ENCODE measurements around the gene TMEM120A.

TMEM120A gene

GRCh38 chr7:75981203-75981452, 13.3 kb downstream of the TMEM120A start:
- no peak overlapping the region for H2AFZ ChIP-seq (ENCODE audit: insufficient read depth, low read length, poor library complexity)

GRCh38 chr7:75980430-75981202, 13.8 kb downstream of the TMEM120A start:
- H4K12ac ChIP-seq (ENCODE audit: low read depth, low read length), result no peak overlapping the region
- WGBS (ENCODE audit: extremely low coverage, insufficient coverage, insufficient read length), result no CpG with 5 or more reads among the region's 29 CpGs
- H3K27me3 ChIP-seq (ENCODE audit: insufficient read depth, low read length), result no peaks in the 10 kb centered on the region
- H3K36me3 ChIP-seq (ENCODE audit: control insufficient read depth in 1 of 2, insufficient read depth in 2 of 2, low read length in 2 of 2), result peaks cover 63% of the 10 kb centered on the region in 2 experiments
- no peak overlapping the region for H3K4me2 ChIP-seq (ENCODE audit: low read length)
- no peaks in the 10 kb centered on the region for H3K4me1 ChIP-seq (ENCODE audit: control insufficient read depth in 1 of 2, insufficient read depth in 2 of 2, low read length in 2 of 2)
- H2AK5ac ChIP-seq (ENCODE audit: low read length), result no peak overlapping the region
- H2BK5ac ChIP-seq (ENCODE audit: low read depth, low read length, poor library complexity), result no peak overlapping the region
- no peak overlapping the region for H3K4me3 ChIP-seq (ENCODE audit: low read depth, low read length)
- H3K18ac ChIP-seq (ENCODE audit: low read length), result no peak overlapping the region
- H3K79me2 ChIP-seq (ENCODE audit: control insufficient read depth, insufficient read depth, low read length, poor library complexity), result no peaks in the 10 kb centered on the region
- no peak overlapping the region for H4K91ac ChIP-seq (ENCODE audit: low read depth, low read length)
- H2BK12ac ChIP-seq (ENCODE audit: low read length), result no peak overlapping the region
- no peak overlapping the region for H3K4ac ChIP-seq (ENCODE audit: low read depth, low read length)
- no peak for DNase-seq
- no peak overlapping the region for H3K14ac ChIP-seq (ENCODE audit: low read length)
- no peak overlapping the region for H2BK120ac ChIP-seq (ENCODE audit: insufficient read depth, low read length, poor library complexity)
- H3K23ac ChIP-seq (ENCODE audit: low read length), result no peak overlapping the region
- no peak overlapping the region for H3K27ac ChIP-seq (ENCODE audit: low read depth, low read length)
- no peaks in the 10 kb centered on the region for H3K79me1 ChIP-seq (ENCODE audit: low read length)
- H3K9ac ChIP-seq (ENCODE audit: low read length), result no peak overlapping the region
- H3K9me3 ChIP-seq (ENCODE audit: insufficient read depth, low read depth, low read length), result no peaks in the 10 kb centered on the region
- no peak overlapping the region for H4K8ac ChIP-seq (ENCODE audit: low read depth, low read length)
- H2AFZ ChIP-seq (ENCODE audit: insufficient read depth, low read length, poor library complexity), result no peak overlapping the region

More at GRCh38 chr7:75981203-75981452, 13.3 kb downstream of the TMEM120A start:
- no peak overlapping the region for H2AK5ac ChIP-seq (ENCODE audit: low read length)
- whole genome bisulfite sequencing (ENCODE audit: extremely low coverage, insufficient coverage, insufficient read length), result no CpG with 5 or more reads among the region's 12 CpGs
- H3K27me3 ChIP-seq (ENCODE audit: insufficient read depth, low read length), result no peaks in the 10 kb centered on the region
- H3K14ac ChIP-seq (ENCODE audit: low read length), result no peak overlapping the region
- H4K8ac ChIP-seq (ENCODE audit: low read depth, low read length), result no peak overlapping the region
- no peak overlapping the region for H4K91ac ChIP-seq (ENCODE audit: low read depth, low read length)
- no peak overlapping the region for H2BK12ac ChIP-seq (ENCODE audit: low read length)
- no peak overlapping the region for H3K18ac ChIP-seq (ENCODE audit: low read length)
- H2BK5ac ChIP-seq (ENCODE audit: low read depth, low read length, poor library complexity), result no peak overlapping the region
- H3K27ac ChIP-seq (ENCODE audit: low read depth, low read length), result no peak overlapping the region
- H3K9me3 ChIP-seq (ENCODE audit: insufficient read depth, low read depth, low read length), result peaks cover 4% of the 10 kb centered on the region
- H3K4me3 ChIP-seq (ENCODE audit: low read depth, low read length), result no peak overlapping the region
- H2BK120ac ChIP-seq (ENCODE audit: insufficient read depth, low read length, poor library complexity), result no peak overlapping the region
- DNase-seq, result no peak
- no peak overlapping the region for H3K9ac ChIP-seq (ENCODE audit: low read length)
- H3K4ac ChIP-seq (ENCODE audit: low read depth, low read length), result no peak overlapping the region
- no peak overlapping the region for H3K23ac ChIP-seq (ENCODE audit: low read length)
- H3K4me1 ChIP-seq (ENCODE audit: control insufficient read depth in 1 of 2, insufficient read depth in 2 of 2, low read length in 2 of 2), result no peaks in the 10 kb centered on the region
- no peak overlapping the region for H3K4me2 ChIP-seq (ENCODE audit: low read length)
- H3K79me1 ChIP-seq (ENCODE audit: low read length), result no peaks in the 10 kb centered on the region
- no peaks in the 10 kb centered on the region for H3K79me2 ChIP-seq (ENCODE audit: control insufficient read depth, insufficient read depth, low read length, poor library complexity)
- peaks cover 68% of the 10 kb centered on the region in 2 experiments for H3K36me3 ChIP-seq (ENCODE audit: control insufficient read depth in 1 of 2, insufficient read depth in 2 of 2, low read length in 2 of 2)
- H4K12ac ChIP-seq (ENCODE audit: low read depth, low read length), result no peak overlapping the region

GRCh38 chr7:75979759-75980429, 14.5 kb downstream of the TMEM120A start:
- H4K12ac ChIP-seq (ENCODE audit: low read depth, low read length), result no peak overlapping the region
- H3K79me1 ChIP-seq (ENCODE audit: low read length), result no peaks in the 10 kb centered on the region
- no peak for DNase-seq
- no peak overlapping the region for H3K4me2 ChIP-seq (ENCODE audit: low read length)
- H3K4me1 ChIP-seq (ENCODE audit: control insufficient read depth in 1 of 2, insufficient read depth in 2 of 2, low read length in 2 of 2), result no peaks in the 10 kb centered on the region
- no peaks in the 10 kb centered on the region for H3K79me2 ChIP-seq (ENCODE audit: control insufficient read depth, insufficient read depth, low read length, poor library complexity)
- H2AK5ac ChIP-seq (ENCODE audit: low read length), result no peak overlapping the region
- no CpG with 5 or more reads among the region's 22 CpGs for WGBS (ENCODE audit: extremely low coverage, insufficient coverage, insufficient read length)
- no peak overlapping the region for H3K18ac ChIP-seq (ENCODE audit: low read length)
- H2BK120ac ChIP-seq (ENCODE audit: insufficient read depth, low read length, poor library complexity), result no peak overlapping the region
- no peaks in the 10 kb centered on the region for H3K9me3 ChIP-seq (ENCODE audit: insufficient read depth, low read depth, low read length)
- H3K36me3 ChIP-seq (ENCODE audit: control insufficient read depth in 1 of 2, insufficient read depth in 2 of 2, low read length in 2 of 2), result peaks cover 56% of the 10 kb centered on the region in 2 experiments
- H3K4ac ChIP-seq (ENCODE audit: low read depth, low read length), result no peak overlapping the region
- H3K23ac ChIP-seq (ENCODE audit: low read length), result no peak overlapping the region
- no peak overlapping the region for H2AFZ ChIP-seq (ENCODE audit: insufficient read depth, low read length, poor library complexity)
- no peak overlapping the region for H2BK12ac ChIP-seq (ENCODE audit: low read length)
- no peaks in the 10 kb centered on the region for H3K27me3 ChIP-seq (ENCODE audit: insufficient read depth, low read length)
- H3K27ac ChIP-seq (ENCODE audit: low read depth, low read length), result no peak overlapping the region
- no peak overlapping the region for H3K9ac ChIP-seq (ENCODE audit: low read length)
- H4K8ac ChIP-seq (ENCODE audit: low read depth, low read length), result no peak overlapping the region
- no peak overlapping the region for H3K14ac ChIP-seq (ENCODE audit: low read length)
- H3K4me3 ChIP-seq (ENCODE audit: low read depth, low read length), result no peak overlapping the region
- no peak overlapping the region for H4K91ac ChIP-seq (ENCODE audit: low read depth, low read length)
- H2BK5ac ChIP-seq (ENCODE audit: low read depth, low read length, poor library complexity), result no peak overlapping the region

- Histone ChIP-seq H3K4me1 (ENCODE audit: control insufficient read depth in 1 of 2, insufficient read depth in 2 of 2, low read length in 2 of 2) (no peaks in the 10 kb centered on the region), H3K36me3 (ENCODE audit: control insufficient read depth in 1 of 2, insufficient read depth in 2 of 2, low read length in 2 of 2) (peaks cover 38 to 41% of the 10 kb centered on the region in 2 experiments), H4K8ac (ENCODE audit: low read depth, low read length) (no peak overlapping the region), H2BK12ac (ENCODE audit: low read length) (no peak overlapping the region), H4K12ac (ENCODE audit: low read depth, low read length) (no peak overlapping the region), H2AK5ac (ENCODE audit: low read length) (no peak overlapping the region), H3K18ac (ENCODE audit: low read length) (no peak overlapping the region), H4K91ac (ENCODE audit: low read depth, low read length) (no peak overlapping the region), H3K9ac (ENCODE audit: low read length) (no peak overlapping the region), H3K14ac (ENCODE audit: low read length) (no peak overlapping the region), H3K79me1 (ENCODE audit: low read length) (no peaks in the 10 kb centered on the region), H2AFZ (ENCODE audit: insufficient read depth, low read length, poor library complexity) (no peak overlapping the region), H3K4me3 (ENCODE audit: low read depth, low read length) (no peak overlapping the region), H3K23ac (ENCODE audit: low read length) (no peak overlapping the region), H3K4me2 (ENCODE audit: low read length) (no peak overlapping the region), H2BK120ac (ENCODE audit: insufficient read depth, low read length, poor library complexity) (no peak overlapping the region), H3K79me2 (ENCODE audit: control insufficient read depth, insufficient read depth, low read length, poor library complexity) (no peaks in the 10 kb centered on the region), H3K27me3 (ENCODE audit: insufficient read depth, low read length) (no peaks in the 10 kb centered on the region), H3K27ac (ENCODE audit: low read depth, low read length) (no peak overlapping the region), H2BK5ac (ENCODE audit: low read depth, low read length, poor library complexity) (no peak overlapping the region), H3K4ac (ENCODE audit: low read depth, low read length) (no peak overlapping the region), H3K9me3 (ENCODE audit: insufficient read depth, low read depth, low read length) (no peaks in the 10 kb centered on the region)
- WGBS (ENCODE audit: extremely low coverage, insufficient coverage, insufficient read length), result no CpG with 5 or more reads among the region's 8 CpGs
- no peak for DNase-seq
These were observed 16.7 kb downstream of the TMEM120A start for GRCh38 chr7:75977743-75978142.
